GM18519 (cell line): ENCODE results near the gene VLDLR.

Experiments used
- ATAC-seq: cut with Tn5 transposase; IDR thresholded peaks from one replicate; pipeline ENCODE4 v1.9.1; 2021; ENCODE audit warnings: mild to moderate bottlenecking, moderate library complexity; ENCODE audit not compliant: unreplicated experiment, low FRiP score

The VLDLR gene

GRCh38 chr9:2662496-2662895, 40.9 kb downstream of the VLDLR start:
- no peak for ATAC-seq

GRCh38 chr9:2663461-2664173, 42.0 kb downstream of the VLDLR start:
- no peak for ATAC-seq

- no peak for ATAC-seq
These were observed 42.8 kb downstream of the VLDLR start for GRCh38 chr9:2664174-2665065.

- no peak for ATAC-seq
These were observed 45.0 kb downstream of the VLDLR start for GRCh38 chr9:2666569-2666968.

GRCh38 chr9:2673161-2673560, 51.6 kb downstream of the VLDLR start:
- no peak for ATAC-seq

- no peak for ATAC-seq
These were observed 52.7 kb downstream of the VLDLR start for GRCh38 chr9:2674141-2674824.

- no peak for ATAC-seq
These were observed 54.2 kb downstream of the VLDLR start for GRCh38 chr9:2675834-2676233.

- ATAC-seq, result no peak
These were observed 54.9 kb downstream of the VLDLR start for GRCh38 chr9:2676466-2676865.

- ATAC-seq, result no peak
These were observed 56.6 kb downstream of the VLDLR start for GRCh38 chr9:2677915-2678889.

GRCh38 chr9:2679011-2679410, 57.4 kb downstream of the VLDLR start:
- no peak for ATAC-seq

GRCh38 chr9:2681981-2682380, 60.4 kb downstream of the VLDLR start:
- ATAC-seq, result no peak

- ATAC-seq, result no peak
These were observed 65.3 kb downstream of the VLDLR start for GRCh38 chr9:2686911-2687310.

- no peak for ATAC-seq
These were observed 67.0 kb downstream of the VLDLR start for GRCh38 chr9:2688636-2689035.

GRCh38 chr9:2691212-2691611, 69.6 kb downstream of the VLDLR start:
- no peak for ATAC-seq

GRCh38 chr9:2691626-2692025, 70.0 kb downstream of the VLDLR start:
- ATAC-seq, result no peak

- no peak for ATAC-seq
These were observed 71.5 kb downstream of the VLDLR start for GRCh38 chr9:2693056-2693455.

- ATAC-seq, result peak; percentile 94
These were observed 75.9 kb downstream of the VLDLR start for GRCh38 chr9:2697492-2697891.

- ATAC-seq, result no peak
These were observed 78.8 kb downstream of the VLDLR start for GRCh38 chr9:2700398-2700797.

GRCh38 chr9:2700909-2701550, 79.4 kb downstream of the VLDLR start:
- no peak for ATAC-seq

- ATAC-seq, result no peak
These were observed 82.9 kb downstream of the VLDLR start for GRCh38 chr9:2704504-2704903.
